ENCODE data around the gene GIPC3. TPM values are rescaled to one million over a fixed set of nuclear protein-coding genes. Genes with fewer than 3 reads are reported as not detected.

Gene GIPC3
- polyA plus RNA-seq, 1 of the 3 experiments (the other 2 are of a cell fraction): 0.20 TPM

GRCh38 chr19:3613818-3614661 is 28.8 kb downstream of the GIPC3 start (continued):
- TF ChIP-seq RFX5 (IDR thresholded peaks at IDR 0.05; ENCODE audit: low read length) (no peak), RXRA (IDR thresholded peaks at IDR 0.05; ENCODE audit: borderline replicate concordance, low read depth) (no peak), TCF12 (IDR thresholded peaks at IDR 0.05) (no peak), TEAD4 (IDR thresholded peaks at IDR 0.05; ENCODE audit: borderline replicate concordance, insufficient read depth) (no peak), JUND (IDR thresholded peaks at IDR 0.05) (no peak), FOXM1 (IDR thresholded peaks at IDR 0.05; ENCODE audit: low read depth) (no peak), ZBTB33 (IDR thresholded peaks at IDR 0.05; ENCODE audit: borderline replicate concordance, low read depth) (no peak)

- Histone ChIP-seq H3K4me1 (ENCODE audit: control insufficient read depth in 1 of 2, insufficient read depth in 2 of 2, low read depth in 1 of 2, low read length in 1 of 2) (peaks cover 0 to 3% of the 10 kb centered on the region in 2 experiments; a peak in 1 of 4 replicates), H2AFZ (ENCODE audit: low read depth) (no peak overlapping the region), H3K27me3 (ENCODE audit: insufficient read depth) (no peaks in the 10 kb centered on the region), H3K4me3 (ENCODE audit: low read depth in 2 of 2, low read length in 1 of 2) (no peak overlapping the region), H3K9me2 (no peaks in the 10 kb centered on the region), H3F3A (replicated peaks; ENCODE audit: insufficient read depth) (no peaks in the 10 kb centered on the region), H3K36me3 (replicated peaks in 1 of 2; ENCODE audit: control insufficient read depth in 1 of 2, insufficient read depth in 2 of 2, low read length in 1 of 2) (peaks cover 0 to 32% of the 10 kb centered on the region in 2 experiments), H3K27ac (ENCODE audit: low read depth in 2 of 2, low read length in 1 of 2) (no peak overlapping the region), H3K79me2 (ENCODE audit: insufficient read depth) (no peaks in the 10 kb centered on the region), H3K9ac (no peak overlapping the region), H4K20me1 (ENCODE audit: insufficient read depth) (no peaks in the 10 kb centered on the region), H3K4me2 (no peak overlapping the region), H3K9me3 (no peaks in the 10 kb centered on the region)
- ChIA-PET POLR2A (no interaction called here), CTCF (interaction anchor here (1.2 to 2.8 kb wide), 2 partner anchors 29 to 70 kb away, joined by 4 to 11 read pairs; partner anchors contain the start of gene GIPC3)
- no peak for DNase-seq
- WGBS (ENCODE audit: low lambda C conversion rate): 92% methylated on average over 17 of the region's 18 CpGs
- TF ChIP-seq GABPA (IDR thresholded peaks at IDR 0.05; ENCODE audit: low read depth) (no peak), TAF1 (IDR thresholded peaks at IDR 0.05; ENCODE audit: borderline replicate concordance, low read depth, low read length) (no peak), TCF12 (IDR thresholded peaks at IDR 0.05) (no peak), FOXM1 (IDR thresholded peaks at IDR 0.05; ENCODE audit: low read depth) (no peak)
Measured at GRCh38 chr19:3614858-3615505, 29.7 kb downstream of the GIPC3 start.

GRCh38 chr19:3615524-3616135 is 30.4 kb downstream of the GIPC3 start:
- POLR2A ChIA-PET: no interaction called here

More at GRCh38 chr19:3615524-3616135, 30.4 kb downstream of the GIPC3 start:
- H3K36me3 ChIP-seq (replicated peaks in 1 of 2; ENCODE audit: control insufficient read depth in 1 of 2, insufficient read depth in 2 of 2, low read length in 1 of 2): peaks cover 0 to 36% of the 10 kb centered on the region in 2 experiments
- H3K4me1 ChIP-seq (ENCODE audit: control insufficient read depth in 1 of 2, insufficient read depth in 2 of 2, low read depth in 1 of 2, low read length in 1 of 2): peaks cover 0 to 3% of the 10 kb centered on the region in 2 experiments; a peak in 1 of 4 replicates
- 93% methylated on average over 18 of the region's 26 CpGs for WGBS (ENCODE audit: low lambda C conversion rate)
- no peaks in the 10 kb centered on the region for H3K79me2 ChIP-seq (ENCODE audit: insufficient read depth)
- H3K4me3 ChIP-seq (ENCODE audit: low read depth in 2 of 2, low read length in 1 of 2): no peak overlapping the region
- H3K9ac ChIP-seq: no peak overlapping the region
- H3F3A ChIP-seq (replicated peaks; ENCODE audit: insufficient read depth): no peaks in the 10 kb centered on the region
- H4K20me1 ChIP-seq (ENCODE audit: insufficient read depth): no peaks in the 10 kb centered on the region
- CTCF ChIA-PET: interaction anchor here (1.2 to 2.8 kb wide), 3 partner anchors 30 to 71 kb away, joined by 3 to 11 read pairs (median 4); partner anchors contain the start of gene GIPC3
- DNase-seq: no peak
- H3K27ac ChIP-seq (ENCODE audit: low read depth in 2 of 2, low read length in 1 of 2): no peak overlapping the region
- TF ChIP-seq SIN3A (IDR thresholded peaks at IDR 0.05; ENCODE audit: borderline replicate concordance, low read depth, low read length): no peak
- no peak for TF ChIP-seq MAX (IDR thresholded peaks at IDR 0.05; ENCODE audit: low read depth)
- no peak for TF ChIP-seq JUND (IDR thresholded peaks at IDR 0.05)
- no peak for TF ChIP-seq GABPA (IDR thresholded peaks at IDR 0.05; ENCODE audit: low read depth)
- TF ChIP-seq RXRA (IDR thresholded peaks at IDR 0.05; ENCODE audit: borderline replicate concordance, low read depth): no peak
- no peak for TF ChIP-seq ZBTB33 (IDR thresholded peaks at IDR 0.05; ENCODE audit: borderline replicate concordance, low read depth)
- no peak for TF ChIP-seq FOXJ3 (CRISPR knock-in tag; IDR thresholded peaks at IDR 0.05)
- no peak for TF ChIP-seq IRF3 (IDR thresholded peaks at IDR 0.05; ENCODE audit: low read depth, low read length)
- no peak for TF ChIP-seq TCF12 (IDR thresholded peaks at IDR 0.05)
- no peak for TF ChIP-seq FOXM1 (IDR thresholded peaks at IDR 0.05; ENCODE audit: low read depth)
- no peaks in the 10 kb centered on the region for H3K27me3 ChIP-seq (ENCODE audit: insufficient read depth)
- H3K4me2 ChIP-seq: no peak overlapping the region
- no peaks in the 10 kb centered on the region for H3K9me2 ChIP-seq
- no peaks in the 10 kb centered on the region for H3K9me3 ChIP-seq
- no peak overlapping the region for H2AFZ ChIP-seq (ENCODE audit: low read depth)

Measured in SK-N-SH (cell line).